Peyer's patch (tissue), 4 donors: ENCODE measurements around the gene CTTNBP2NL.
"Not testable (repeated sequence)": the region's sequence is repeated elsewhere in the genome, so short reads cannot be mapped to it uniquely, and the experiment has no call there.

Experiments
- POLR2A ChIP-seq, 2 donors: fragments of 450-650 bp; IDR thresholded peaks; one replicate each; pipeline ENCODE4 v1.5.1; 2017; ENCODE audit warnings: antibody characterized with exemption in 2 of 2, mild to moderate bottlenecking in 2 of 2, moderate library complexity in 2 of 2
- TF ChIP-seq, protein P1 (sequence below), 6 experiments: fragments of 450-650 bp in 4 of 6; fragments of 200-600 bp in 2 of 6; sonication (generic) in 1 of 6; IDR thresholded peaks; one replicate each; pipeline ENCODE4 v1.5.1; 2017 to 2019; ENCODE audit warnings: antibody characterized with exemption in 6 of 6, mild to moderate bottlenecking in 3 of 6, moderate library complexity in 1 of 6

GRCh38 chr1:112400706-112401105 is 4.7 kb downstream of the CTTNBP2NL start:
- TF ChIP-seq, protein P1, sequence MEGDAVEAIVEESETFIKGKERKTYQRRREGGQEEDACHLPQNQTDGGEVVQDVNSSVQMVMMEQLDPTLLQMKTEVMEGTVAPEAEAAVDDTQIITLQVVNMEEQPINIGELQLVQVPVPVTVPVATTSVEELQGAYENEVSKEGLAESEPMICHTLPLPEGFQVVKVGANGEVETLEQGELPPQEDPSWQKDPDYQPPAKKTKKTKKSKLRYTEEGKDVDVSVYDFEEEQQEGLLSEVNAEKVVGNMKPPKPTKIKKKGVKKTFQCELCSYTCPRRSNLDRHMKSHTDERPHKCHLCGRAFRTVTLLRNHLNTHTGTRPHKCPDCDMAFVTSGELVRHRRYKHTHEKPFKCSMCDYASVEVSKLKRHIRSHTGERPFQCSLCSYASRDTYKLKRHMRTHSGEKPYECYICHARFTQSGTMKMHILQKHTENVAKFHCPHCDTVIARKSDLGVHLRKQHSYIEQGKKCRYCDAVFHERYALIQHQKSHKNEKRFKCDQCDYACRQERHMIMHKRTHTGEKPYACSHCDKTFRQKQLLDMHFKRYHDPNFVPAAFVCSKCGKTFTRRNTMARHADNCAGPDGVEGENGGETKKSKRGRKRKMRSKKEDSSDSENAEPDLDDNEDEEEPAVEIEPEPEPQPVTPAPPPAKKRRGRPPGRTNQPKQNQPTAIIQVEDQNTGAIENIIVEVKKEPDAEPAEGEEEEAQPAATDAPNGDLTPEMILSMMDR (IDR thresholded peaks at IDR 0.05): not testable (repeated sequence)
- TF ChIP-seq POLR2A (IDR thresholded peaks at IDR 0.05): not testable (repeated sequence)
